ENCODE results near the gene GATAD2A. TPM values are rescaled to one million over a fixed set of nuclear protein-coding genes. Genes with fewer than 3 reads are reported as not detected.

Gene GATAD2A
- total RNA-seq, 1 experiment from 2014 or later: 99.6 TPM

GRCh38 chr19:19475015-19475765 lies 69.7 kb downstream of the GATAD2A start:
- H3K27ac ChIP-seq (ENCODE audit: low read length): no peak overlapping the region
- CTCF ChIA-PET: interaction anchor here (0.6 to 1.0 kb wide), 2 partner anchors 110 to 409 kb away, joined by 3 to 4 read pairs; no protein-coding TSS in a partner anchor
- no peak for ATAC-seq

More at GRCh38 chr19:19475015-19475765, 69.7 kb downstream of the GATAD2A start:
- Histone ChIP-seq H3K27me3 (ENCODE audit: control insufficient read depth, insufficient read depth, low read length) (no peaks in the 10 kb centered on the region), H3K4me1 (ENCODE audit: control insufficient read depth, insufficient read depth, low read length) (no peaks in the 10 kb centered on the region; the same call in 1 of the 2 replicates), H3K9me3 (ENCODE audit: control insufficient read depth, insufficient read depth, low read depth, low read length) (no peaks in the 10 kb centered on the region), H3K4me3 (ENCODE audit: low read depth in 2 of 2, low read length in 2 of 2) (no peak overlapping the region), H3K36me3 (ENCODE audit: control insufficient read depth, insufficient read depth, low read length) (no peaks in the 10 kb centered on the region; the same call in 1 of the 2 replicates)
- no peak for DNase-seq (ENCODE audit: low read depth, low spot score)
- TF ChIP-seq CTCF (IDR thresholded peaks at IDR 0.05) (no peak), REST (IDR thresholded peaks at IDR 0.05; ENCODE audit: insufficient read depth in 1 of 2, low read depth in 2 of 2, low read length in 1 of 2) (no peak), POLR2AphosphoS5 (IDR thresholded peaks at IDR 0.05; ENCODE audit: low read depth, low read length) (no peak), TCF7L2 (IDR thresholded peaks at IDR 0.05; ENCODE audit: low read depth, low read length) (no peak), SIN3A (IDR thresholded peaks at IDR 0.05; ENCODE audit: borderline replicate concordance, insufficient read depth, low read depth, low read length) (no peak)
- intact Hi-C loops (cut with micrococcal nuclease; ENCODE audit: unreplicated experiment): no loop called here
- BruUV-seq (replicated peaks): no TSS peak
- POLR2A ChIA-PET: interaction anchor here (0.5 kb wide), 1 partner anchor 92 kb away, joined by 12 read pairs; no protein-coding TSS in a partner anchor
- in situ Hi-C loops (cut with HindIII; ENCODE audit: low pct_unique_long_range_greater_than_20kb, low sequenced_read_pairs): no loop called here

All from Panc1 (cell line).